Measurements from ENCODE around the gene CREBBP. TPM values are rescaled to one million over a fixed set of nuclear protein-coding genes. Genes with fewer than 3 reads are reported as not detected.

Gene CREBBP
- polyA plus RNA-seq, 1 donor (not counting 4 experiments of a cell fraction or from before 2014, with no cell fraction given) = 5.0 TPM

DNA sequence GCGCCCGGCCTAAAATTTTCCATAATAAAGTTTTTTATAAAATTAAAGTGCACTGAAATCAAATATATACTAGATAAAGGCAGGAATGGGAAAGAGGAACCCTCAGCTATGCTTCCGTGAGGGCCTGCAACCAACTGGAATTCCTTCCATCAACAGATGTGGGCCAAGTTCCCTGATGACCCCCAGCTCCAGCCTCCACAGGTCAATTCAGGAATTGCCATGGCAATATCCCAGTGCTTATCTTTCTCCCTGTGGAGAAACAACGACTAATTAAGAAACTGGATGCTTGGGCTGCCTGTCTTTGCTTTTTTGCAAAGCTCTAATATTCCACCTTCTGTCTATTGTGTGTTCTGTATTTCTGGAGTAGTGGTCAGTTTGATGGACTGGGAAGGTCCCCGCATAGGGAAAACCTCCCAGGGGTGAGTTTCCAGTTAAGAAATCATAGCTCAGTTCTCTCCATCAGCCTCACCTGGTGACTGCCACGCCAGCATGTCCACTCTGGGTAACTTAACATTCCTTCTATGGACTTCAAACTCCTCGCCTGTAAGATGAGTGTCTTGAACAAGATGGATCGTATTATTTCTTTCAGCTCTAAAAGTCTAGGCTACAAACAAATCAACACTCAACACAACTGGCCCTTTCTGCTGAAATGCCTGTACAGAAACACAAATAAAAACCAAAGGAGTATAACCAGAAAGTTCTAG lies 67.9 kb downstream of the CREBBP start:
- Histone ChIP-seq H3K4me3 (ENCODE audit: control insufficient read depth in 2 of 3, extremely low read depth in 1 of 3, insufficient read depth in 2 of 3, low read depth in 1 of 3, low read length in 3 of 3) (no peak overlapping the region), H3K4me1 (ENCODE audit: control insufficient read depth, extremely low read depth, insufficient read depth, low read length) (no peaks in the 10 kb centered on the region), H3K36me3 (ENCODE audit: control insufficient read depth in 2 of 2, extremely low read depth in 1 of 2, insufficient read depth in 2 of 2, low read length in 2 of 2) (peaks cover 2 to 13% of the 10 kb centered on the region in 2 experiments), H3K27me3 (ENCODE audit: control insufficient read depth, extremely low read depth, insufficient read depth, low read length) (no peaks in the 10 kb centered on the region), H4K20me1 (ENCODE audit: control insufficient read depth, extremely low read depth, insufficient read depth, low read length) (peaks cover 26% of the 10 kb centered on the region), H3K27ac (ENCODE audit: control insufficient read depth, insufficient read depth, low read length) (no peak overlapping the region), H3K79me2 (ENCODE audit: control insufficient read depth, insufficient read depth, low read length) (peaks cover 66% of the 10 kb centered on the region), H3K9me1 (ENCODE audit: control insufficient read depth, extremely low read depth, insufficient read depth, low read length) (no peaks in the 10 kb centered on the region), H3K4me2 (ENCODE audit: control insufficient read depth, extremely low read depth, insufficient read depth, low read depth, low read length) (no peak overlapping the region), H3K9ac (ENCODE audit: control insufficient read depth, extremely low read depth, insufficient read depth, low read length) (no peak overlapping the region), H2AFZ (ENCODE audit: control insufficient read depth, low read length) (no peak overlapping the region), H3K9me3 (ENCODE audit: control insufficient read depth, low read depth, low read length) (no peaks in the 10 kb centered on the region)
- no peak for DNase-seq (ENCODE audit: low read depth, low spot score)
- TF ChIP-seq, protein P1, sequence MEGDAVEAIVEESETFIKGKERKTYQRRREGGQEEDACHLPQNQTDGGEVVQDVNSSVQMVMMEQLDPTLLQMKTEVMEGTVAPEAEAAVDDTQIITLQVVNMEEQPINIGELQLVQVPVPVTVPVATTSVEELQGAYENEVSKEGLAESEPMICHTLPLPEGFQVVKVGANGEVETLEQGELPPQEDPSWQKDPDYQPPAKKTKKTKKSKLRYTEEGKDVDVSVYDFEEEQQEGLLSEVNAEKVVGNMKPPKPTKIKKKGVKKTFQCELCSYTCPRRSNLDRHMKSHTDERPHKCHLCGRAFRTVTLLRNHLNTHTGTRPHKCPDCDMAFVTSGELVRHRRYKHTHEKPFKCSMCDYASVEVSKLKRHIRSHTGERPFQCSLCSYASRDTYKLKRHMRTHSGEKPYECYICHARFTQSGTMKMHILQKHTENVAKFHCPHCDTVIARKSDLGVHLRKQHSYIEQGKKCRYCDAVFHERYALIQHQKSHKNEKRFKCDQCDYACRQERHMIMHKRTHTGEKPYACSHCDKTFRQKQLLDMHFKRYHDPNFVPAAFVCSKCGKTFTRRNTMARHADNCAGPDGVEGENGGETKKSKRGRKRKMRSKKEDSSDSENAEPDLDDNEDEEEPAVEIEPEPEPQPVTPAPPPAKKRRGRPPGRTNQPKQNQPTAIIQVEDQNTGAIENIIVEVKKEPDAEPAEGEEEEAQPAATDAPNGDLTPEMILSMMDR (optimal IDR thresholded peaks at IDR 0.05 in 1 of 3, IDR thresholded peaks at IDR 0.05 in 1 of 3, conservative IDR thresholded peaks at IDR 0.05 in 1 of 3; ENCODE audit: extremely low read depth in 1 of 3, insufficient read depth in 2 of 3, low read length in 3 of 3) = no peak
- no peak for TF ChIP-seq EZH2 (IDR thresholded peaks at IDR 0.05; ENCODE audit: low read length)
- no peak for FAIRE-seq
- dilution Hi-C loops (cut with MboI; ENCODE audit: extremely low pct_ligation_motif_present, low sequenced_read_pairs) = no loop called here

DNA sequence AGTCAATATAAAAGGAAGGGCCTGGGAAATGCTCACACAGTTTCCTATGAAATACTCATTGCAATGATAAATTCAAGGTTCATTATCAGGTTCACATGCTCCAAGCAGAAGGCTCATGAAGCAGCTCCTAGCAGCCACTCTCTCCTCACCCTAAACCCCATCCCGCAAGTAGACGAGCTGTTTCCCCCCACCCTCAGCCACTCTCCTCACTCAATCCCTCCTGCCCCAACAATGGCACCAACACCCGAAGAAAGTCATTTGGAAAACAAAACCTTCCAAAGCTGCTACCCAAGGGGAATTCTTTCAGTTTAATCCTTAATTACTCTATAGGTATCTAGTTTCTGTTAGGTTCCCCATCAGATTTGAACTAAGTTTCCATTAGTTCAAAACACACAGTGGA lies 69.7 kb downstream of the CREBBP start:
- Histone ChIP-seq H3K9ac (ENCODE audit: control insufficient read depth, extremely low read depth, insufficient read depth, low read length) (no peak overlapping the region), H3K4me2 (ENCODE audit: control insufficient read depth, extremely low read depth, insufficient read depth, low read depth, low read length) (no peak overlapping the region), H3K36me3 (ENCODE audit: control insufficient read depth in 2 of 2, extremely low read depth in 1 of 2, insufficient read depth in 2 of 2, low read length in 2 of 2) (peaks cover 2 to 13% of the 10 kb centered on the region in 2 experiments), H3K27me3 (ENCODE audit: control insufficient read depth, extremely low read depth, insufficient read depth, low read length) (no peaks in the 10 kb centered on the region), H3K27ac (ENCODE audit: control insufficient read depth, insufficient read depth, low read length) (no peak overlapping the region), H3K79me2 (ENCODE audit: control insufficient read depth, insufficient read depth, low read length) (peaks cover 62% of the 10 kb centered on the region), H4K20me1 (ENCODE audit: control insufficient read depth, extremely low read depth, insufficient read depth, low read length) (peaks cover 15% of the 10 kb centered on the region), H3K4me3 (ENCODE audit: control insufficient read depth in 2 of 3, extremely low read depth in 1 of 3, insufficient read depth in 2 of 3, low read depth in 1 of 3, low read length in 3 of 3) (no peak overlapping the region), H3K9me3 (ENCODE audit: control insufficient read depth, low read depth, low read length) (no peaks in the 10 kb centered on the region), H2AFZ (ENCODE audit: control insufficient read depth, low read length) (no peak overlapping the region), H3K9me1 (ENCODE audit: control insufficient read depth, extremely low read depth, insufficient read depth, low read length) (peaks cover 3% of the 10 kb centered on the region), H3K4me1 (ENCODE audit: control insufficient read depth, extremely low read depth, insufficient read depth, low read length) (no peaks in the 10 kb centered on the region)
- FAIRE-seq (no peak), DNase-seq (ENCODE audit: low read depth, low spot score) (no peak)
- dilution Hi-C loops (cut with MboI; ENCODE audit: extremely low pct_ligation_motif_present, low sequenced_read_pairs) = no loop called here
- TF ChIP-seq EZH2 (IDR thresholded peaks at IDR 0.05; ENCODE audit: low read length) = no peak
- TF ChIP-seq, protein P1 (optimal IDR thresholded peaks at IDR 0.05 in 1 of 3, IDR thresholded peaks at IDR 0.05 in 1 of 3, conservative IDR thresholded peaks at IDR 0.05 in 1 of 3; ENCODE audit: extremely low read depth in 1 of 3, insufficient read depth in 2 of 3, low read length in 3 of 3) = no peak
